A673 (cell line): Measurements from ENCODE around the gene FOXN1. TPM values are rescaled to one million over a fixed set of nuclear protein-coding genes. Genes with fewer than 3 reads are reported as not detected.

Experiments
- BruUV-seq: library from RNA; stranded (reverse); fragments of 400-500 nt; replicated peaks from 2 replicates; lab custom pipeline; 2021; lab: Mats Ljungman, UMichigan
- CTCF ChIA-PET: fragments of 300-600 bp; sonication (Branson Sonifier 250); formaldehyde crosslinking; loops from one replicate; lab custom pipeline; 2022; ENCODE audit warnings: antibody characterized with exemption; lab: Charles Lee
- POLR2A ChIA-PET: fragments of 300-600 bp; sonication (Branson Sonifier 250); formaldehyde crosslinking; loops from one replicate; lab custom pipeline; 2022; ENCODE audit warnings: antibody characterized with exemption; ENCODE audit not compliant: low non-redundant PET; lab: Charles Lee
- DNase-seq: peaks from one replicate; pipeline ENCODE4 v3.0.0-alpha.2; 2015; ENCODE audit warnings: low spot score
- H3K27ac ChIP-seq: fragments of 200-600 bp; sonication (generic); 2 replicates; pipeline ENCODE4 v1.5.1; 2016; ENCODE audit warnings: mixed run types, low read depth, mild to moderate bottlenecking, mixed read lengths, antibody characterized with exemption, low read length; ENCODE audit not compliant: poor library complexity, severe bottlenecking
- H3K27me3 ChIP-seq: fragments of 200-600 bp; sonication (generic); replicated peaks from 2 replicates; pipeline ENCODE4 v1.6.1; 2017; ENCODE audit warnings: mixed run types, low read depth, mild to moderate bottlenecking, mixed read lengths, antibody characterized with exemption, low read length; ENCODE audit not compliant: insufficient read depth, poor library complexity
- H3K36me3 ChIP-seq: fragments of 200-600 bp; sonication (generic); 2 replicates; pipeline ENCODE4 v1.6.1; 2016; ENCODE audit warnings: mixed run types, mild to moderate bottlenecking, mixed read lengths, antibody characterized with exemption, low read length; ENCODE audit not compliant: insufficient read depth, poor library complexity, severe bottlenecking
- H3K4me1 ChIP-seq: fragments of 200-600 bp; sonication (generic); 2 replicates; pipeline ENCODE4 v1.6.1; 2017; ENCODE audit warnings: mixed run types, mild to moderate bottlenecking, mixed read lengths, antibody characterized with exemption, low read length; ENCODE audit not compliant: insufficient read depth, poor library complexity, severe bottlenecking
- H3K4me3 ChIP-seq: fragments of 200-600 bp; sonication (generic); 2 replicates; pipeline ENCODE4 v1.5.1; 2016; ENCODE audit warnings: low read depth, mixed run types, mild to moderate bottlenecking, mixed read lengths, low read length; ENCODE audit not compliant: poor library complexity, severe bottlenecking
- H3K9me3 ChIP-seq: fragments of 200-600 bp; sonication (generic); 2 replicates; pipeline ENCODE4 v1.6.1; 2016; ENCODE audit warnings: mixed run types, low read depth, mild to moderate bottlenecking, mixed read lengths, antibody characterized with exemption, low read length; ENCODE audit not compliant: poor library complexity, severe bottlenecking
- CTCF ChIP-seq: fragments of 300-800, 200-600 bp; sonication (generic); conservative IDR thresholded peaks from 2 replicates; pipeline ENCODE4 v1.5.1; 2017; ENCODE audit warnings: low read depth, mild to moderate bottlenecking, antibody characterized with exemption, low read length, moderate library complexity, mixed read lengths
- EZH2 ChIP-seq: fragments of 200-600 bp; sonication (generic); IDR thresholded peaks from 2 replicates; pipeline ENCODE4 v1.6.1; 2017; ENCODE audit warnings: borderline replicate concordance, low read depth, mild to moderate bottlenecking, mixed read lengths, antibody characterized with exemption, low read length; ENCODE audit not compliant: poor library complexity, severe bottlenecking
- intact Hi-C: fragments of 100-400 bp; cut with micrococcal nuclease; formaldehyde crosslinking; loops from one replicate; pipeline ENCODE4 v1.10.0; 2022; ENCODE audit not compliant: unreplicated experiment
- total RNA-seq: library from RNA; stranded (reverse); gene quantifications from 2 replicates; pipeline ENCODE4 v1.2.3, GENCODE V29; 2021

FOXN1 gene
- total RNA-seq, 1 experiment from 2014 or later = not detected

- intact Hi-C loops = no loop called here
- no peak for DNase-seq
- Histone ChIP-seq H3K4me3 (no peak overlapping the region), H3K4me1 (no peaks in the 10 kb centered on the region), H3K36me3 (no peaks in the 10 kb centered on the region), H3K9me3 (no peaks in the 10 kb centered on the region), H3K27ac (no peak overlapping the region), H3K27me3 (no peaks in the 10 kb centered on the region)
- BruUV-seq = no TSS peak
- TF ChIP-seq CTCF (no peak), EZH2 (no peak)
- ChIA-PET POLR2A (no interaction called here), CTCF (no interaction called here)
Measured at GRCh38 chr17:28523186-28523585, 17.0 kb downstream of the FOXN1 start.

GRCh38 chr17:28523876-28524275 is 17.7 kb downstream of the FOXN1 start:
- Histone ChIP-seq H3K4me3 (no peak overlapping the region), H3K9me3 (no peaks in the 10 kb centered on the region), H3K27me3 (no peaks in the 10 kb centered on the region), H3K36me3 (no peaks in the 10 kb centered on the region), H3K27ac (no peak overlapping the region), H3K4me1 (no peaks in the 10 kb centered on the region)
- no peak for DNase-seq
- POLR2A ChIA-PET = no interaction called here
- TF ChIP-seq EZH2 (no peak), CTCF (no peak)
- no TSS peak for BruUV-seq
- intact Hi-C loops = no loop called here
- CTCF ChIA-PET = no interaction called here

- Histone ChIP-seq H3K9me3 (no peaks in the 10 kb centered on the region), H3K4me3 (no peak overlapping the region), H3K4me1 (no peaks in the 10 kb centered on the region), H3K27ac (no peak overlapping the region), H3K27me3 (no peaks in the 10 kb centered on the region), H3K36me3 (no peaks in the 10 kb centered on the region)
- intact Hi-C loops = no loop called here
- DNase-seq = no peak
- no TSS peak for BruUV-seq
- TF ChIP-seq CTCF (no peak), EZH2 (no peak)
- ChIA-PET CTCF (no interaction called here), POLR2A (no interaction called here)
Measured at GRCh38 chr17:28524476-28525424, 18.6 kb downstream of the FOXN1 start.
